ENCODE results near the gene ARHGEF11. TPM values are rescaled to one million over a fixed set of nuclear protein-coding genes. Genes with fewer than 3 reads are reported as not detected.

ARHGEF11 gene
- total and polyA plus RNA-seq, 10 donors: 3.4 to 65.3 (median 42.7) TPM

- DNase-seq: no peak
- WGBS, 5 donors: 83 to 100% (median 93%) methylated on average over 5 of the region's 5 CpGs
- H3K27ac ChIP-seq: no peak overlapping the region
- intact Hi-C loops (cut with DNase I; ENCODE audit: low total_unique reads): no loop called here
- no peak overlapping the region for H3K4me3 ChIP-seq
- H3K27me3 ChIP-seq (replicated peaks in 1 of 7): no peaks in the 10 kb centered on the region
- H3K36me3 ChIP-seq: peaks cover 0 to 100% (median 60%) of the 10 kb centered on the region in 6 donors
- no peaks in the 10 kb centered on the region for H3K4me1 ChIP-seq
- no peaks in the 10 kb centered on the region for H3K9me3 ChIP-seq
- TF ChIP-seq POLR2A (IDR thresholded peaks at IDR 0.05) (no peak), POLR2AphosphoS5 (IDR thresholded peaks at IDR 0.05) (no peak), CTCF (IDR thresholded peaks at IDR 0.05 in 8 of 11, conservative IDR thresholded peaks at IDR 0.05 in 3 of 11) (no peak)
Observed at GRCh38 chr1:156949127-156949526, 96.4 kb downstream of the ARHGEF11 start.

GRCh38 chr1:156948708-156949107 lies 96.8 kb downstream of the ARHGEF11 start:
- TF ChIP-seq CTCF (IDR thresholded peaks at IDR 0.05 in 8 of 11, conservative IDR thresholded peaks at IDR 0.05 in 3 of 11) (no peak), POLR2A (IDR thresholded peaks at IDR 0.05) (no peak), POLR2AphosphoS5 (IDR thresholded peaks at IDR 0.05) (no peak)
- 78 to 87% (median 83%) methylated on average over 4 of the region's 4 CpGs for WGBS, 5 donors
- H3K36me3 ChIP-seq: peaks cover 0 to 100% (median 64%) of the 10 kb centered on the region in 6 donors
- no peaks in the 10 kb centered on the region for H3K4me1 ChIP-seq
- DNase-seq: no peak
- no peaks in the 10 kb centered on the region for H3K27me3 ChIP-seq (replicated peaks in 1 of 7)
- intact Hi-C loops (cut with DNase I; ENCODE audit: low total_unique reads): no loop called here
- no peak overlapping the region for H3K27ac ChIP-seq
- H3K9me3 ChIP-seq: no peaks in the 10 kb centered on the region
- H3K4me3 ChIP-seq: no peak overlapping the region

GRCh38 chr1:156947818-156948525 lies 97.6 kb downstream of the ARHGEF11 start:
- no peak for DNase-seq
- H3K36me3 ChIP-seq: peaks cover 0 to 100% (median 68%) of the 10 kb centered on the region in 6 donors
- no peak overlapping the region for H3K27ac ChIP-seq
- no peaks in the 10 kb centered on the region for H3K4me1 ChIP-seq
- no peak overlapping the region for H3K4me3 ChIP-seq
- no peaks in the 10 kb centered on the region for H3K9me3 ChIP-seq
- TF ChIP-seq POLR2A (IDR thresholded peaks at IDR 0.05) (no peak), POLR2AphosphoS5 (IDR thresholded peaks at IDR 0.05) (peak in 1 of 3 donors; percentile 12), CTCF (IDR thresholded peaks at IDR 0.05 in 8 of 11, conservative IDR thresholded peaks at IDR 0.05 in 3 of 11) (no peak)
- WGBS, 5 donors: 91 to 98% (median 94%) methylated on average over 15 to 17 of the region's 17 CpGs
- H3K27me3 ChIP-seq (replicated peaks in 1 of 7): no peaks in the 10 kb centered on the region
- intact Hi-C loops (cut with DNase I; ENCODE audit: low total_unique reads): no loop called here

GRCh38 chr1:156947127-156947526 lies 98.4 kb downstream of the ARHGEF11 start:
- DNase-seq: no peak
- WGBS, 5 donors: 90 to 95% (median 93%) methylated on average over 8 to 9 of the region's 9 CpGs
- H3K4me1 ChIP-seq: no peaks in the 10 kb centered on the region
- H3K27me3 ChIP-seq (replicated peaks in 1 of 7): no peaks in the 10 kb centered on the region
- peaks cover 0 to 100% (median 71%) of the 10 kb centered on the region in 6 donors for H3K36me3 ChIP-seq
- H3K9me3 ChIP-seq: no peaks in the 10 kb centered on the region
- intact Hi-C loops (cut with DNase I; ENCODE audit: low total_unique reads): no loop called here
- H3K27ac ChIP-seq: no peak overlapping the region
- H3K4me3 ChIP-seq: no peak overlapping the region
- TF ChIP-seq POLR2AphosphoS5 (IDR thresholded peaks at IDR 0.05) (no peak), POLR2A (IDR thresholded peaks at IDR 0.05) (no peak), CTCF (IDR thresholded peaks at IDR 0.05 in 8 of 11, conservative IDR thresholded peaks at IDR 0.05 in 3 of 11) (no peak)

All from spleen (tissue), 11 donors.